Keratinocyte (primary cell): Measurements from ENCODE around the gene C4orf50. TPM values are rescaled to one million over a fixed set of nuclear protein-coding genes. Genes with fewer than 3 reads are reported as not detected.

Experiments used
- DNase-seq: peaks from one replicate; pipeline ENCODE4 v3.0.0-alpha.2; 2011; ENCODE audit warnings: low read depth, missing footprints, low spot score
- FAIRE-seq: peaks from 2 replicates; lab custom pipeline; 2011; peaks lifted over from hg19 to GRCh38; lab: Jason Lieb, UNC
- H2AFZ ChIP-seq: 2 replicates; pipeline ENCODE4 v1.6.0; 2012; ENCODE audit warnings: low read length, control low read depth, inconsistent platforms; ENCODE audit not compliant: control insufficient read depth
- H3K27ac ChIP-seq: 2 replicates; pipeline ENCODE4 v1.5.1; 2011; ENCODE audit warnings: low read length; ENCODE audit not compliant: control insufficient read depth, insufficient read depth
- H3K27me3 ChIP-seq: 3 replicates; pipeline ENCODE4 v1.6.0; 2011; ENCODE audit warnings: low read length; ENCODE audit not compliant: control insufficient read depth, insufficient read depth; ENCODE audit errors: extremely low read depth
- H3K36me3 ChIP-seq, 2 experiments: 2 replicates in 1 of 2; 3 replicates in 1 of 2; pipeline ENCODE4 v1.5.1; 2011; ENCODE audit warnings: low read length in 2 of 2, mild to moderate bottlenecking in 1 of 2; ENCODE audit not compliant: control insufficient read depth in 2 of 2, insufficient read depth in 2 of 2; ENCODE audit errors: extremely low read depth in 1 of 2
- H3K4me1 ChIP-seq: 3 replicates; pipeline ENCODE4 v1.5.1; 2011; ENCODE audit warnings: low read length; ENCODE audit not compliant: control insufficient read depth, insufficient read depth; ENCODE audit errors: extremely low read depth
- H3K4me2 ChIP-seq: 3 replicates; pipeline ENCODE4 v1.6.0; 2011; ENCODE audit warnings: low read depth, low read length; ENCODE audit not compliant: control insufficient read depth, insufficient read depth; ENCODE audit errors: extremely low read depth
- H3K4me3 ChIP-seq, 3 experiments: fragments of 200-600 bp in 1 of 3; sonication (generic) in 1 of 3; 2 replicates in 2 of 3; 3 replicates in 1 of 3; pipeline ENCODE4 v1.5.1; 2011 to 2016; ENCODE audit warnings: low read length in 3 of 3, mild to moderate bottlenecking in 3 of 3, control low read depth in 2 of 3, inconsistent platforms in 1 of 3, low read depth in 1 of 3, mixed read lengths in 1 of 3, mixed run types in 1 of 3, moderate library complexity in 1 of 3; ENCODE audit not compliant: control insufficient read depth in 2 of 3, insufficient read depth in 2 of 3; ENCODE audit errors: extremely low read depth in 1 of 3
- H3K79me2 ChIP-seq: 2 replicates; pipeline ENCODE4 v1.6.0; 2012; ENCODE audit warnings: low read length; ENCODE audit not compliant: control insufficient read depth, insufficient read depth
- H3K9ac ChIP-seq: 3 replicates; pipeline ENCODE4 v1.6.0; 2011; ENCODE audit warnings: low read length; ENCODE audit not compliant: control insufficient read depth, insufficient read depth; ENCODE audit errors: extremely low read depth
- H3K9me1 ChIP-seq: 3 replicates; pipeline ENCODE4 v1.6.0; 2011; ENCODE audit warnings: low read length; ENCODE audit not compliant: control insufficient read depth, insufficient read depth; ENCODE audit errors: extremely low read depth
- H3K9me3 ChIP-seq: 2 replicates; pipeline ENCODE4 v1.5.1; 2012; ENCODE audit warnings: low read depth, low read length; ENCODE audit not compliant: control insufficient read depth
- H4K20me1 ChIP-seq: 3 replicates; pipeline ENCODE4 v1.6.0; 2011; ENCODE audit warnings: low read length; ENCODE audit not compliant: control insufficient read depth, insufficient read depth; ENCODE audit errors: extremely low read depth
- EZH2 ChIP-seq: IDR thresholded peaks from one replicate; pipeline ENCODE4 v1.6.1; 2012; ENCODE audit warnings: inconsistent platforms, mild to moderate bottlenecking, low read length, moderate library complexity
- dilution Hi-C: fragments of 300-500 bp; cut with MboI; formaldehyde crosslinking; loops from one replicate; pipeline ENCODE4 v1.7.0; 2020; ENCODE audit warnings: low sequenced_read_pairs; ENCODE audit not compliant: extremely low pct_ligation_motif_present
- polyA plus RNA-seq, 5 experiments: library from polyadenylated mRNA; depleted of rRNA in 3 of 5; stranded (reverse) in 3 of 5; stranded (forward) in 1 of 5; unstranded in 1 of 5; fragments of >200 nt; gene quantifications; 1 replicate in 1 of 5; 2 replicates in 3 of 5; 3 replicates in 1 of 5; pipeline versions ENCODE4 v1.2.1 to v1.2.3, GENCODE V29; 2011 to 2012; ENCODE audit warnings: missing spikeins in 2 of 5, low read depth in 1 of 5, low replicate concordance in 1 of 5
- TF ChIP-seq, protein P1 (sequence below), 3 experiments: IDR thresholded peaks in 1 of 3; conservative IDR thresholded peaks in 1 of 3; optimal IDR thresholded peaks in 1 of 3; 2 replicates in 2 of 3; 3 replicates in 1 of 3; pipeline versions ENCODE3 to v1.5.1; 2011; ENCODE audit warnings: low read length in 3 of 3, mild to moderate bottlenecking in 3 of 3, moderate library complexity in 2 of 3, control low read depth in 1 of 3, inconsistent platforms in 1 of 3; ENCODE audit not compliant: insufficient read depth in 2 of 3; ENCODE audit errors: extremely low read depth in 1 of 3

C4orf50 gene
- polyA plus RNA-seq, 1 donor (not counting 4 experiments of a cell fraction or from before 2014, with no cell fraction given), result not detected

DNA sequence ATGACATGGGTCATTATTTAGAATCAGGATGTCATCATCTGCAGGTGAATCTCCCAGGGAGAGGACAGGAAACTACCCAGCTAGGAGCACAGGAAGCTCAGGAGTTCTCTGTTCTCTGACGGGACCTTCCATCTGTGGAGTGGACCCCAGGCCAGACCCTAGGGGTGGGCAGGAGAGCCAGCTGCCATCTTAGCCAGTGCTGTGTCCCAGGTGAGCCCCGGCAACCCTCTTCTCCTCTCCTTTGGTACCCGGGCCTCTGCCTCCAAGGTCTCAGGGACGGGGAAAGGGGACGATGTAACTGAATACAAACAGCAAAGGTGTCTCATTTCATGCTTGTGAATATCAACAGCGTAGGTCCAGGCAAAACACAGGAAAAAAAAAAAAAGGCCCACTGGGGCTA is 48.5 kb downstream of the C4orf50 start:
- Histone ChIP-seq H3K4me3 (no peak overlapping the region), H3K27ac (no peak overlapping the region), H3K27me3 (no peaks in the 10 kb centered on the region), H3K9me1 (no peaks in the 10 kb centered on the region), H3K9me3 (no peaks in the 10 kb centered on the region), H3K4me2 (no peak overlapping the region), H3K36me3 (no peaks in the 10 kb centered on the region), H3K4me1 (no peaks in the 10 kb centered on the region), H3K79me2 (no peaks in the 10 kb centered on the region), H2AFZ (no peak overlapping the region), H4K20me1 (no peaks in the 10 kb centered on the region), H3K9ac (no peak overlapping the region)
- TF ChIP-seq, protein P1, sequence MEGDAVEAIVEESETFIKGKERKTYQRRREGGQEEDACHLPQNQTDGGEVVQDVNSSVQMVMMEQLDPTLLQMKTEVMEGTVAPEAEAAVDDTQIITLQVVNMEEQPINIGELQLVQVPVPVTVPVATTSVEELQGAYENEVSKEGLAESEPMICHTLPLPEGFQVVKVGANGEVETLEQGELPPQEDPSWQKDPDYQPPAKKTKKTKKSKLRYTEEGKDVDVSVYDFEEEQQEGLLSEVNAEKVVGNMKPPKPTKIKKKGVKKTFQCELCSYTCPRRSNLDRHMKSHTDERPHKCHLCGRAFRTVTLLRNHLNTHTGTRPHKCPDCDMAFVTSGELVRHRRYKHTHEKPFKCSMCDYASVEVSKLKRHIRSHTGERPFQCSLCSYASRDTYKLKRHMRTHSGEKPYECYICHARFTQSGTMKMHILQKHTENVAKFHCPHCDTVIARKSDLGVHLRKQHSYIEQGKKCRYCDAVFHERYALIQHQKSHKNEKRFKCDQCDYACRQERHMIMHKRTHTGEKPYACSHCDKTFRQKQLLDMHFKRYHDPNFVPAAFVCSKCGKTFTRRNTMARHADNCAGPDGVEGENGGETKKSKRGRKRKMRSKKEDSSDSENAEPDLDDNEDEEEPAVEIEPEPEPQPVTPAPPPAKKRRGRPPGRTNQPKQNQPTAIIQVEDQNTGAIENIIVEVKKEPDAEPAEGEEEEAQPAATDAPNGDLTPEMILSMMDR (optimal IDR thresholded peaks at IDR 0.05 in 1 of 3, IDR thresholded peaks at IDR 0.05 in 1 of 3, conservative IDR thresholded peaks at IDR 0.05 in 1 of 3; ENCODE audit: extremely low read depth in 1 of 3, insufficient read depth in 2 of 3, low read length in 3 of 3), result no peak
- no peak for TF ChIP-seq EZH2
- no peak for FAIRE-seq
- dilution Hi-C loops, result no loop called here
- no peak for DNase-seq

DNA sequence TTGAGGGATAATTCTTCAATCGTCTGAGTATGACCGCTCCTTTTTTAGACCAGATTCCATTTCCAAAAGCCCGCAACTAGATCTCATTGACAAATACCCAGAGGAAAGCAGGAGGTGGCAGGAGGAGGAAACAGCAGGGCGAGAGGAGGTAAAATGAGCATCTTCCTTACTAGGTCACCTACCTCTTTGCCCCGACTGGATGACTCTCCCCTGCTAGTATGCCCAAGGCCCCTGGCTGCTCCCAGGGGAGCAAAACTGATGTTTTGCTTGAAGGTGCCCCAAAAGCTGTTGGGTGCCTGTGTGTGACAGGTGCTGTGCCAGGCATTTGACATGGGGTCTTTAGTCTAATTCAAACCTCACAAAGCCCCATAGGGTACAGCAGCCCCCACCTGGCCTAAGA is 48.9 kb downstream of the C4orf50 start:
- H4K20me1 ChIP-seq, result no peaks in the 10 kb centered on the region
- H3K27ac ChIP-seq, result no peak overlapping the region
- no peaks in the 10 kb centered on the region for H3K4me1 ChIP-seq
- no peaks in the 10 kb centered on the region for H3K36me3 ChIP-seq
- H3K9me1 ChIP-seq, result no peaks in the 10 kb centered on the region
- no peaks in the 10 kb centered on the region for H3K9me3 ChIP-seq
- no peak overlapping the region for H3K4me3 ChIP-seq
- no peak overlapping the region for H3K4me2 ChIP-seq
- dilution Hi-C loops, result no loop called here
- no peaks in the 10 kb centered on the region for H3K79me2 ChIP-seq
- FAIRE-seq, result no peak
- no peak for TF ChIP-seq EZH2
- TF ChIP-seq, protein P1 (optimal IDR thresholded peaks at IDR 0.05 in 1 of 3, IDR thresholded peaks at IDR 0.05 in 1 of 3, conservative IDR thresholded peaks at IDR 0.05 in 1 of 3; ENCODE audit: extremely low read depth in 1 of 3, insufficient read depth in 2 of 3, low read length in 3 of 3), result no peak
- DNase-seq, result no peak
- no peak overlapping the region for H3K9ac ChIP-seq
- no peaks in the 10 kb centered on the region for H3K27me3 ChIP-seq
- no peak overlapping the region for H2AFZ ChIP-seq
